Mesendoderm (in vitro differentiated cells): Measurements from ENCODE around the gene MUSK.
A peak's percentile ranks its signal among the peaks of the same experiment; 100 is the strongest.

Experiments used
- DNase-seq: peaks from one replicate; pipeline ENCODE4 v3.0.0; 2013
- H2AK5ac ChIP-seq: 2 replicates; pipeline ENCODE4 v1.6.1; 2013; ENCODE audit warnings: low read length, inconsistent platforms
- H2BK120ac ChIP-seq: 2 replicates; pipeline ENCODE4 v1.6.1; 2013; ENCODE audit warnings: low read depth, mild to moderate bottlenecking, low read length, moderate library complexity, mixed read lengths
- H2BK15ac ChIP-seq: replicated peaks from 2 replicates; pipeline ENCODE4 v1.6.1; 2013; ENCODE audit warnings: low read depth, mild to moderate bottlenecking, moderate library complexity
- H2BK5ac ChIP-seq: 2 replicates; pipeline ENCODE4 v1.6.1; 2013; ENCODE audit warnings: low read length, inconsistent platforms
- H3K18ac ChIP-seq: 2 replicates; pipeline ENCODE4 v1.6.1; 2013; ENCODE audit warnings: mild to moderate bottlenecking, low read length, mixed read lengths
- H3K23ac ChIP-seq: one replicate; pipeline ENCODE4 v1.6.1; 2013; ENCODE audit warnings: low read length
- H3K27ac ChIP-seq: 2 replicates; pipeline ENCODE4 v1.5.1; 2013; ENCODE audit warnings: low read depth, mild to moderate bottlenecking, inconsistent platforms, low read length, moderate library complexity
- H3K27me3 ChIP-seq: 2 replicates; pipeline ENCODE4 v1.6.1; 2013; ENCODE audit warnings: low read length, control low read depth, mild to moderate bottlenecking, inconsistent platforms; ENCODE audit not compliant: insufficient read depth, poor library complexity
- H3K36me3 ChIP-seq: 2 replicates; pipeline ENCODE4 v1.6.1; 2013; ENCODE audit warnings: low read length, inconsistent platforms; ENCODE audit not compliant: control insufficient read depth, insufficient read depth
- H3K4ac ChIP-seq: one replicate; pipeline ENCODE4 v1.6.1; 2013; ENCODE audit warnings: low read depth, mild to moderate bottlenecking, low read length, moderate library complexity
- H3K4me1 ChIP-seq: 2 replicates; pipeline ENCODE4 v1.6.1; 2013; ENCODE audit warnings: low read depth, low read length, inconsistent platforms; ENCODE audit not compliant: control insufficient read depth
- H3K4me2 ChIP-seq: 2 replicates; pipeline ENCODE4 v1.6.1; 2013; ENCODE audit warnings: low read length
- H3K4me3 ChIP-seq: 2 replicates; pipeline ENCODE4 v1.5.1; 2013; ENCODE audit warnings: mild to moderate bottlenecking, low read length
- H3K56ac ChIP-seq: one replicate; pipeline ENCODE4 v1.6.1; 2013; ENCODE audit warnings: low read length
- H3K79me1 ChIP-seq: 2 replicates; pipeline ENCODE4 v1.6.1; 2013; ENCODE audit warnings: low read length, inconsistent platforms
- H3K79me2 ChIP-seq: 2 replicates; pipeline ENCODE4 v1.6.1; 2013; ENCODE audit warnings: mild to moderate bottlenecking, low read length; ENCODE audit not compliant: control insufficient read depth, insufficient read depth
- H3K9ac ChIP-seq: 2 replicates; pipeline ENCODE4 v1.6.1; 2013; ENCODE audit warnings: low read length, inconsistent platforms
- H4K5ac ChIP-seq: one replicate; pipeline ENCODE4 v1.6.1; 2013; ENCODE audit warnings: low read length
- H4K8ac ChIP-seq: one replicate; pipeline ENCODE4 v1.6.1; 2013; ENCODE audit warnings: low read depth, mild to moderate bottlenecking, control low read depth, low read length, moderate library complexity
- WGBS: extraction: QIAGEN DNeasy Blood & Tissue Kit; methylation state at CpG from one replicate; pipeline ENCODE4 v1.1.7; 2013; ENCODE audit warnings: low lambda C conversion rate, missing lambda C conversion rate; ENCODE audit not compliant: insufficient coverage; ENCODE audit errors: extremely low coverage; 5-methylcytosine and 5-hydroxymethylcytosine counted together

The MUSK gene

DNA sequence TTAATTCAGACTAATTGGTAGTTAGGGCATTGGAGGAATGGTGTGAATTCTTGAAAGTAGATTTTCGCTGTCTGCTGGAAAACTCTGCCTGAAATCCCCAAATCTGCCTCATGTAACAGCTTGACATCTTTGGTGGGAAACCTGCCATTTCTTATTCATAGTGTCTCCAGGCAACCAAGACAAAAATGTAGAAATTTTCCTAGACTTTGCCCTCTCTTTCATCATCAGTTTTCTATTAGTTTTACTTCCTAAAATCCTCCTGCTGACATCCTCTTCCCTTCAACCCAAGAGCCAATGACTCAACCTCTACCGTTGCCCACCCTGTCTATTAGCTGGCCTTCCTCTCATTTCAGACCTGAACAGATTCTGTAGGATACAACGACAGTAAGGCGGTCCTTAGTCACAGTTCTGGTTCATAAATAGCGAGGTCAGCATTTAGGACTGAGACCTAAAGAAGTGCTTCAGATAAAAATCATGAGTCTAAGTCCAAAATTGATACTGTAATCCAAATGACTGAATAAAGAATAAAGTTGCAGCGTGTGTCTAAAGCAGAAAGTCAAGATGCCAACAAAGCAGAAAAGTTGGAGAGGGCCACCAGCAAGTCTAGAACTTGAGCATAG, 133.9 kb downstream of the MUSK start:
- no peak overlapping the region for H3K4me3 ChIP-seq
- no peaks in the 10 kb centered on the region for H3K36me3 ChIP-seq
- no peak overlapping the region for H4K8ac ChIP-seq
- H3K23ac ChIP-seq = no peak overlapping the region
- no CpG with 5 or more reads among the region's 6 CpGs for WGBS
- no peaks in the 10 kb centered on the region for H3K4me1 ChIP-seq
- H3K4ac ChIP-seq = no peak overlapping the region
- H3K56ac ChIP-seq = no peak overlapping the region
- no peak overlapping the region for H2BK15ac ChIP-seq
- H2BK5ac ChIP-seq = no peak overlapping the region
- no peak overlapping the region for H2AK5ac ChIP-seq
- H3K79me1 ChIP-seq = no peaks in the 10 kb centered on the region
- DNase-seq = peak; percentile 54
- H4K5ac ChIP-seq = no peak overlapping the region
- H3K27ac ChIP-seq = no peak overlapping the region
- H3K4me2 ChIP-seq = no peak overlapping the region
- H3K79me2 ChIP-seq = no peaks in the 10 kb centered on the region
- no peak overlapping the region for H3K18ac ChIP-seq
- H3K27me3 ChIP-seq = no peaks in the 10 kb centered on the region
- H2BK120ac ChIP-seq = no peak overlapping the region
- H3K9ac ChIP-seq = no peak overlapping the region

GRCh38 chr9:110807956-110808598, 139.5 kb downstream of the MUSK start:
- no peaks in the 10 kb centered on the region for H3K36me3 ChIP-seq
- H2BK5ac ChIP-seq = no peak overlapping the region
- H3K56ac ChIP-seq = no peak overlapping the region
- H4K8ac ChIP-seq = no peak overlapping the region
- no peaks in the 10 kb centered on the region for H3K79me1 ChIP-seq
- no peaks in the 10 kb centered on the region for H3K27me3 ChIP-seq
- H2AK5ac ChIP-seq = no peak overlapping the region
- H3K27ac ChIP-seq = no peak overlapping the region
- H3K4me2 ChIP-seq = no peak overlapping the region
- no peak overlapping the region for H3K18ac ChIP-seq
- no CpG with 5 or more reads among the region's 6 CpGs for WGBS
- H3K4ac ChIP-seq = no peak overlapping the region
- DNase-seq = no peak
- no peak overlapping the region for H3K23ac ChIP-seq
- no peaks in the 10 kb centered on the region for H3K4me1 ChIP-seq
- no peak overlapping the region for H3K9ac ChIP-seq
- no peak overlapping the region for H3K4me3 ChIP-seq
- H3K79me2 ChIP-seq = no peaks in the 10 kb centered on the region
- H4K5ac ChIP-seq = no peak overlapping the region
- no peak overlapping the region for H2BK120ac ChIP-seq
- H2BK15ac ChIP-seq = no peak overlapping the region

DNA sequence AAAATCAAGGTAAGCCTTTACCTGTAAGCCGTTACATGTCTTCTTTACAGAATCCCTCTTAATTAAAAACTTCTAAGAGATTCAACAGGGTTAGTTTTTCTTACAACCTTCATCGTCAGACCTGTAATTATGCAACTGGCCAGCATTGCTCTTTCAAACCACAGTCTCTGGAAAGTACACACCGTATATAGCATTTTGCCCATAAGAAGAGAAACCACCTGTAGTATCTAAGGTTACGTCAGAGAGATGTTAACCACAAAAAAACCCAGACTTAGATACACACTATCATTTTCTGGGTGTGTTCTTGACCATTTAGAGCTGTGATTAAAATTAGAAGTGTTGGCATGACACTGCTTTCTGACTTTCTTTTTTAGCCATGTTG, 140.0 kb downstream of the MUSK start:
- Histone ChIP-seq H3K79me1 (no peaks in the 10 kb centered on the region), H3K4me2 (no peak overlapping the region), H3K79me2 (no peaks in the 10 kb centered on the region), H3K4me3 (no peak overlapping the region), H4K8ac (no peak overlapping the region), H3K27ac (no peak overlapping the region), H2BK120ac (no peak overlapping the region), H3K56ac (no peak overlapping the region), H2AK5ac (no peak overlapping the region), H3K36me3 (no peaks in the 10 kb centered on the region), H2BK5ac (no peak overlapping the region), H4K5ac (no peak overlapping the region), H2BK15ac (no peak overlapping the region), H3K23ac (no peak overlapping the region), H3K27me3 (no peaks in the 10 kb centered on the region), H3K4ac (no peak overlapping the region), H3K4me1 (no peaks in the 10 kb centered on the region), H3K18ac (no peak overlapping the region), H3K9ac (no peak overlapping the region)
- no peak for DNase-seq
- WGBS = no CpG with 5 or more reads among the region's 4 CpGs

DNA sequence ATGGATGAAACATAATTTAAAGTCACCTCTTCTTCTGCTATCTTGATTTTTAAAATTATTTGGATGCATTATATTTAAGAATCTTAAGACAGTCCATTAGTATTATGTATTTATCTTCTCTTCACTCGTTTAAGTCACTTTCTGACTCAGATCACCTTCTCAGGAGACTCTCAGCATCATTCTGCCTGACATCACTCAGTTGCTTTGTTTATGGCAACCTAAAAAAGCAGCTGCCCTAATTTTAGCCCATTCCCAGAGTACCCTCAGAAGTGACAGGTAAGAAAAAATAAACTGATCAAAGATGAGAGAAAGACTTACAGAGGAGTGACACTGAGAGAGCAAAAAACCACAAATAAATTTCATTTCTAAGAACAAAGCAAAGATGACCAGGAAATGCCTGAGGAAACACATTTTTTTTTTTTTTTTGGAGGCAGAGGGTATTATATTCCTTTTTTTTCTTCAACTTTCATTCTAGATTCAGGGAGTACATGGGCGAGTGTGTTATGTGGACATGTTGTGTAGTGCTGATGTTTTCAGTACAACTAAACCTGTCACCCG, 140.5 kb downstream of the MUSK start:
- WGBS = no CpG with 5 or more reads among the region's 3 CpGs
- H4K8ac ChIP-seq = no peak overlapping the region

GRCh38 chr9:110810262-110810976, 141.8 kb downstream of the MUSK start:
- no peaks in the 10 kb centered on the region for H3K4me1 ChIP-seq
- no peaks in the 10 kb centered on the region for H3K27me3 ChIP-seq
- no peak for DNase-seq
- no peaks in the 10 kb centered on the region for H3K36me3 ChIP-seq
- no peak overlapping the region for H3K23ac ChIP-seq
- H3K4me3 ChIP-seq = no peak overlapping the region
- no peak overlapping the region for H3K18ac ChIP-seq
- no peak overlapping the region for H2AK5ac ChIP-seq
- H2BK15ac ChIP-seq = no peak overlapping the region
- no peak overlapping the region for H3K56ac ChIP-seq
- no peak overlapping the region for H3K9ac ChIP-seq
- H3K27ac ChIP-seq = no peak overlapping the region
- no peaks in the 10 kb centered on the region for H3K79me2 ChIP-seq
- no peaks in the 10 kb centered on the region for H3K79me1 ChIP-seq
- no peak overlapping the region for H3K4me2 ChIP-seq
- WGBS = no CpG with 5 or more reads among the region's 1 CpG
- no peak overlapping the region for H3K4ac ChIP-seq
- H4K5ac ChIP-seq = no peak overlapping the region
- H2BK5ac ChIP-seq = no peak overlapping the region
- H4K8ac ChIP-seq = no peak overlapping the region
- H2BK120ac ChIP-seq = no peak overlapping the region

More for the DNA sequence above, 140.5 kb downstream of the MUSK start:
- H3K9ac ChIP-seq = no peak overlapping the region
- H3K4ac ChIP-seq = no peak overlapping the region
- no peak overlapping the region for H3K56ac ChIP-seq
- no peak overlapping the region for H4K5ac ChIP-seq
- no peaks in the 10 kb centered on the region for H3K36me3 ChIP-seq
- no peaks in the 10 kb centered on the region for H3K4me1 ChIP-seq
- H3K27me3 ChIP-seq = no peaks in the 10 kb centered on the region
- no peaks in the 10 kb centered on the region for H3K79me2 ChIP-seq
- H3K23ac ChIP-seq = no peak overlapping the region
- H2AK5ac ChIP-seq = no peak overlapping the region
- no peak overlapping the region for H2BK120ac ChIP-seq
- no peak overlapping the region for H2BK5ac ChIP-seq
- H3K4me2 ChIP-seq = no peak overlapping the region
- no peak overlapping the region for H3K4me3 ChIP-seq
- H3K79me1 ChIP-seq = no peaks in the 10 kb centered on the region
- H3K27ac ChIP-seq = no peak overlapping the region
- H3K18ac ChIP-seq = no peak overlapping the region
- no peak overlapping the region for H2BK15ac ChIP-seq
- no peak for DNase-seq
